Stimulated activated naive CD4-positive, alpha-beta T cell (primary cell): Measurements from ENCODE around the gene CACNA1I.
"Not testable (repeated sequence)": the region's sequence is repeated elsewhere in the genome, so short reads cannot be mapped to it uniquely, and the experiment has no call there.

Experiments
- DNase-seq, 6 experiments: peaks; one replicate each; lab custom pipeline; 2025; lab: John Stamatoyannopoulos, UW

CACNA1I gene

DNA sequence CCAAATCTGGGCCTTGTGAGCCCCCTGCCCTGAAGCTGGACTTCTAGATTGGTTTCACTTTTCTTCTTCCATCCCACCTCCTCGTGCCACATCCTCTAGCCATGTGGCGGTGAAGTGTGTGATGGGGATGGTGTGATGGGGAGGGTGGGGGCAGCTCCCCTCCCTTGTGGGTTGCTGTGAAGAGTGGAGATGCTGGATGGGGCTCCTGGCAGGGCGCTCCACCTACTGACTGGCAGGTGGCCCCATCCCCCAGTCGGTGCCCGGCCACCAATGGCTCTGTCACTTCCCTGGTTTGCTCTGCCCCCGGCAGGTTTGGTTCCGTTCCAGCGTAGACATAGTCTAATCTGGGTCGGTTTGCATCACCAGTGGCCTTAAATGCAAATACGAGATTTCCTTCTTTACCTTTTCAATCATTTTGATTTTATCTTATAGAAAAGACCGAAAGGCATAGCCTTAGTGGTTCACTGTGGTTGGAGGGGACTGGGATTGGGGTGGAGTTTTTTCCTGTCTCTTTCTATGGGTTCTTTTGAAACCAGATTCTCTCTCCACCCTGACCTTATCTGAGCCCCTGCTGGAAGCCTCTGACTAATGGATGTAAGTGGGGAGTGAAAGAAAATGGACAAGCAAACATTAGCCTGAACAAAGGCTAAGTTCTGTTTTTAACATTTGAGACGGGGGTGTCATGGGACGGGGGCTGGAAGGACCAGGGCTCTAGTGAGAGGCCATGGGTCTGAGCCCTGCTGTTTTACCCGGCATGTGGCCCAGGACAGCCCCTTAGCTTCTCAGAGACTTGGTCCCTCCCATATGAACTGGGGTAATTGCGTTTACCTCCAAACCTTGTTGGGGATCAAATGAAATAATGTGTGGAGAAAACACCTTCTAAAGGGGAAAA lies 149.3 kb downstream of the CACNA1I start:
- no peak for DNase-seq

DNA sequence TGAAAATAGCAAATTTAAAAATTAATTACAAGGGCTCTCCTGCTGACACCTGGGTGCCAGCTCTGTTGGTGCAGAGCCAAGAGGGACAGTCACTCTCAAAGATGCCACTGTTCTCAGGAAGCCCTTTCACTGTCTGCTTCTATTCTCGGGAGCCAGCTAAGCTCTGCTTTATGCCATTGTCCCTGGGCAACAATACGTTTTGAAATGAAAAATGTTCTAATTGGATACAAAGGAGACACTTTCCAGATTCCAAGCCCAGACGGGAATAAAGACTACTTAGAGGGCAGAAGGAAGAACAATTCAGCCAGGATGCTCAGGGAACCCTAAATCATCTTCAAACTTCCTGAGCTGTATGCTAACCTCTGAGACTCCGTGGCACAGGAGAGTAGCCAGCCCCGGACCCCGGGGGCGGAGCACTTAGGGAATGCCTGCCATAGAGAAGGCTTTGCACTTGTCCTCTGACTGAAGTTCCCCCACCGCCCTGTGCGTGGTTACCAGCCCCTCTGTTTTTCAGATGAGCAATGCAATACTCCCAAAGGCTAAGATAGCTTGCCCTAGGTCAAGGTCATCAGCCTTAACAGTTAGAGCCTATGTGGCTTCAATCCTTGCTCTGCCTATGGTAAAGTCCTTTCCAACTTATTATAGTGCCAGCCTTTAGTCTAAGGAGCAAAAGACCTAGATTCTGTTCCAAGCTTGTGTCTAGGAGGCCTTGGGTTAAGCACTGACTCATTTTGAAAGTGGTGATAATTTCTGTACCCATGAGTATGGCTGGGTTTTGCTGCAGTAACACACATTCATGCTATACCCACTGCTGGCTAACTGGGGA lies 150.9 kb downstream of the CACNA1I start:
- no peak for DNase-seq

DNA sequence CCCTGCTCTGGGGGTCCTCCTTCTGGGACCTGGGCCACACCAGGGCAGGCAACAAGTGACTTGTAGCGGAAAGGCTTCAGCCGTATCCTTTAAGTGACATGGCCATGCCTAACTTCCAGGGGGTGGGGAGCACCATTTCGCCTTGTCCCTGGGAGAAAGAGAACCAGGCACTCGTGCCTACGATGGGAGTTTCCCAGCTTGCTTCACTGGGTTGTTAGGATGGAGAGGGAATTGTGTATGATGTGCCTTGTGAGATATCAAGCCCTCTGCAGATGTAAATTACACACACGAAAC lies 151.4 kb downstream of the CACNA1I start:
- DNase-seq, result no peak

DNA sequence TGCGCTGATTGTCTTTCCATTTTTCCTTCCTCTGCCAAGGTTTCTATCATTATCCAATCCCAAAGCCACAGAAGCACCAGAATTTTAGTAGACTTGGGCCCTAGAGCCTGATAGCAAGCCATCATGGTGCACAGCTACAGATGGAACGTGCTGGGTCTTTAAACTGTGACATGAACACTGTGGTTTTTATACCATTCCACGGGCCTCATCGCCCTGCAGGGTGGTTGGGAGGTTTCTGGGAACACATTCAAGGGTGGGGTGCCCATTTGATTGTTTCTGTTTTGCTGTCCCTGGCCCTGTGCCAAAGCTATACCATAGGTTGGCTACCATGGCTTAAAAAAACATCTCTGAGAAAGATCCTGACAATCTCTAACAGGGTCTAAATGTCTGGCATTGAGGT lies 151.9 kb downstream of the CACNA1I start:
- DNase-seq, result no peak

DNA sequence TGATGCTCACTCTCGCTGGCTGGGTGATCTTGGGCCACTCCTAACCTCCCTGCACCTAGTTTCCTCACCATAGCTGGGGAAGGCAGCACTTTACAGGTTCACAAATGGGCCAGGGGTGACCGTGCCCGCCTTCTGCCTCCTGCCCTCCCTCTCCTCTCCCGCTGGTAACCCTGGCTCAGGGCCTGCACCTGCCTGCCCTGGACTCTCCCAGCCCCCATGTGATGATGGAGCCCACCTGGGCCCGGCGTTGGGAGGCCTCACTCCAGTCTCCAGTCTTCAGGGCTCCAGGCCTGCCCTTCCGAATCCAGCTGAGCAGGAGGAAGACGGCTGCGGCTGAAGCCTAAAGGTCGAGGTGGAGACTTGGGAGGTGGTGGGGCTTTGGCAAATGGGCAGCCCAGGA lies 152.9 kb downstream of the CACNA1I start:
- DNase-seq, result no peak

DNA sequence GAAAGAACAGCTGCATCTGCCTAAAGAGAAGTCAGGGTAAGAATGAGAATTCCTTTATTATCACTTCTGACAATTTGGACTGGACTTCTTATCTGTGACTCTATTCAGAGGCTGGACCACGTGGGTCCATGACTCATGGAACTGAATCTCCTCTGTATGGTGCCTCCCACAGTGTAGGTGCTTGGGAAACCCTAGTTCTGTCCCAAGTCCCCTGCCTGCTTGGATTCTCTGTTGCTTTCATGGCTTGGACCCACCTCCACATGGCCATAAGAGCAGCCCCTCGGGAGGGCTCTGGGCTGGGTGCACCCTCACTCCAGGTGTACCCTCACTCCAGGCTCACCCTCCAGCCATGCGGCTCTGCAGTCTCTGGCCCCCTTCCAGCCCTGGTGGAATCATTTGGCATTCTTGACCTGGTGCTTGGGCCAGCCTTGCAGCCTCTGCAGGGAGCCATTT lies 153.4 kb downstream of the CACNA1I start:
- no peak for DNase-seq

DNA sequence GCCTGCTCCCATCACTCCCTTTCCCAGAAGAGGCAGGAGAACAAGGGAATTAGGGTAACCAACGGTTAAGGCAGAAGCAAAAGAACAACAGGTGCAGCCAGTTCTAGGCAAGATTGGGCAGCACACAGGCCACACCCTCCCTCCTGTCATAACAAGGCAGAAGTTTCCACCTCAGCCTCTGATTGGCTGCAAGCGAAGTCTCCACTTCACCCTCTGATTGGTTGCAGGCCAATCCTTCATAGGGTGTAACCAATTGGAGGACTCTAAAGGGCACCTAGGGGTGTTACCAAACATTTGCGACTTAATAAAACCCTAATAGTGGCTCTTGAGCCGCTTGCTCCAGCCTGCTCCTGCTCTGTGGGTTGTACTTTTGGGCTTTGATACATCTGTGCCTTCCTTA lies 153.8 kb downstream of the CACNA1I start:
- no peak for DNase-seq

DNA sequence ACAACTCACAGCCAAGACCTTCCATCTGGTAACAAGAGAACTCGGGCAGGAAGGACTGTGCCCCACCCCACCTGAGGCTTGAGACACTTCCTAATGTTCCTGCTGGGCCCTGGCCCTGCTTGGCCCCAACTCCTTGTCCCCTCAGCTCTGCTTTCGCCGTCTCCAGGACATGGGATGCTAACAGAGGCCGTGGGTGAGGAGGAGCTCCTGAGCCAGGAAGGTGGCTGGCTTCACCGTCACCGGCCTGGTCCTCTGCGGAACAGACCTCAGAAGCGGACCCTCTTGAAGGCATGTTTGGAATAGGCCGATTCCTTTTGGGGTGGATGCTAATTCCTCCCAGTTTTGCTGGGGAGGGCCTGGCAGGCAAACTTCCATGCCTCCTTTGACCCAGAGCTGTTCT lies 154.3 kb downstream of the CACNA1I start:
- DNase-seq, result no peak

DNA sequence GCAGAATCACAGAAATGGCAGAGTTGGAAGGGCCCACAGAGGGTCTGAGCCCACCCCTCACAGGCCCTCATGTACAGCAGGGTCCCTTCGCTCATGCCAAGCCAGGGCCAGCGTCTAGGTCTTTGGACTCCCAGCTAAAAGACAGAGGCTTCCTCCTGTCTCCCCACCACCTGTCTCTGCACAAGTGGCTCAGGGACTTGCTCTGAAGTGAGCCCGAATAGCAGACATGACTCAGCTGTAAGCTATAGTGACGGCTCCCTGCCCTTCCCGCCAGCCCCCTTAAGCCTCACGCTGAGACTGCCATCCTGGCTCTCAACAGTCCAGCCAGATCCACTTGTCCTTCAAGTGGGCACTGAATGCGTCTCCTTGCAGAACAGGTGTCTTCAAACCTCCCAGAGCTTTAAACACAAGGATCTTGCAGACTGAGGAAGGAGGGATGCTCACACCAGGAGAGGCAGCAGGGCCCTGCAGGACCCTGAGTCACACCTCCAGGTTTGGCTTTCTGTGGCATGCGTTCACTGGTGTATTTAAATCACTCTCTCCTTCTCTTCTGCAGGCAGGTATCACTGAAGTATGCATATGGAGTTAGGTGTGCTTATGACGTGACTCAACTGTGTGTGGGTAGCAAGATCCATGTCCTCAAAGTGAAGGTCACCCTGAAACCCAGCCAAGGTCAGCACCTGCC lies 154.9 kb downstream of the CACNA1I start:
- no peak for DNase-seq

DNA sequence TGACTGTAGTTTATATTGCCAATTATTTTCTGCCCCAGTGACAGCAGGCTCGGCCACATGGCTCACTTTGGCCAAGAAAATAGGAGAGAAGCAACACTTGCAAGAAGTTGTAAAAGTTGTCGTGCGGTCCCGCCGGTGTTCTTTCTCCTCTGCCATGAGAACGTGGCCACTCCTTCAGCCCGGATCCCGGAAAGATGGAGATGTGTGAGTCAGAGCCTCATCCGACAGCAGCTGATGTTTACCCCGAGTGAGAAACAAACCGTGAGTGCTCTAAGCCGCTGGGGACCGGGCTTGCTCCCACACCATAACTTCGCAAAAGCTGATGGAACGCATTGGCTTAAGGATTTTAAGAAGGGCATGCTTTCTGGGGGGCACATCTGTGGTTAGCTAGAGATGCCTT lies 157.0 kb downstream of the CACNA1I start:
- DNase-seq, result no peak

DNA sequence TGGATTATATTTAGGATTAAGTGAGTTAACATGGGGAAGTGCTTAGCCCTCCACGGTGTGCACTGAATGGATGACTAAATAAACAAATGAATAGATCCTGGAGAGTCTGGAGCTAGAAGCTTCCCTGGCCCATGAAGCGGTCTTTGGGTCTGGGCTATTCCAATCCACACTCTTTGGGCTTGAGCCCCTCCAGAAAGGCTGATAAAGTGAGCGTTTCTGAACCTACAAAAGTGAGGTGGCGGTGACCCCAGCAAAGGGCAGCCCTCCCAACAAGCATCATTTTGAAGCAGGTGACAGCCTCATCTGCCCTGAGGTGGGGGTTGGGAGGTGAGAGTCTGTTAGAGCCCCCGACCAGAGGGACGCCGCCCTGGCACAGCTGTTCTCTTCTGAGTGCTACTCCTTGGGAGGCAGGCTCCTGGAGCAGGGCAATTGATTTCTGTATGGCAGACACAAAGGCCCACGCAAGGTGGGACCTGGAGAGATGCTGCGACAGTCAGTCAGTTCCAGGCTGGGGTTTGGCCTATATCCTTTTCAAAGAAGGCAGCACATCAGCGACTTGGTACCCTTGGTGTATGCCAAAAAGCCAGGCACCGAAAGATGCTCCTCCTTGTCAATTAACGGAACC lies 157.8 kb downstream of the CACNA1I start:
- DNase-seq, result no peak

DNA sequence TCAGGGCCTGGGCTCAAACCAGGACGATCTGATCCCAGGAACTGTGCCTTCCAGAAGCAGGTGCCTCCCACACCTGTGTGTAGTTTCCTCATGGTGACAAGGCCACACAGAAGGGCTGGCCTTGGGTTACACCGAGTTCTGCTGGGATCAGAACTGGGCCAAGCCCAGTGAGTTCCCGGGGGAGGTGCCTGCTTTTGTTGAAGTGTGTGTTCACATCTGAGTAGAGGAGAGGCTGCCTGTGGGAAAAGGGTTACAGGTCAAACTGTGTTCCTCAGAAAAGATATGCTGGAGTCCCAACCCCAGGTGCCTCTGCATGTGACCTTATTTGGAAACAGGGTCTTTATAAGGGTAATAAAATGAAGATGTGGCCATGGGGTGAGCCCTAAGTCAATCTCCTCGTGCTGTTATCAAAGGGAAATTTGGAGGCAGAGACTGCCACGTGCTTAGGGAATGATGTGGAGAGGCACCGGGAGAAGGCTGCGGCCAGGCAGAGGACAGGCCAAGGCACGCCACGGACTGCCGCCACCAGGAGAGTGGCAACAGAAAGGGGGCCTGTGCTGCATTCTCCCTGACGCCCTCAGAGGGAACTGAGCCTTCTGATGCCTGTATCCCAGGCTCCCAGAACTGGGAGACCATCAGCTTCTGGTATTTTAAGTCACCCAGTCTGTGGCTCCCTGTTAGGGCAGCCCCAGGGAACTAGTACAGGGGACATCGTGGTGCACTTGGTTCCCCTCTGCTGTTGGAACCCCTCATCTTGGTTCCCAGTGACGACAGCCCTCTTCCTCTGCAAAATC lies 158.8 kb downstream of the CACNA1I start:
- no peak for DNase-seq

DNA sequence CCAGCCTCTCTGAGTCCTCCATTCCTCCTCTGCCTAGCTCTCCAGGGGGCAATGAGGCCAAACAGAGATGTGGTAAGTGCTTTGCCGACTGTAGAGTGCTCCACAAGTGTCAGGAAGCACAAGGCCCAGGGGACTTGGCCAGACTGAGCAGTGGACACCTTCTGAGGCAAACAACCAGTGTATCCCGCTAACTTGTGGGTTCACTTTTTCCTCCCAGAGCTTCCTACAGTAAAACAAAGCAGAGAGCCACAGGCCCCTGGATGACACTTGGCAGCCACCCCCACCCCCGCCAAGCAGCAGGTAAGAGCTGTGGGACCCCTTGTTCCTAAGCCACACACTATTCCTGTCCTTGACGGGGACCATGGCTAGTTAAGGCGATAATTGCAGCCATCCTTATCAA lies 160.9 kb downstream of the CACNA1I start:
- no peak for DNase-seq

DNA sequence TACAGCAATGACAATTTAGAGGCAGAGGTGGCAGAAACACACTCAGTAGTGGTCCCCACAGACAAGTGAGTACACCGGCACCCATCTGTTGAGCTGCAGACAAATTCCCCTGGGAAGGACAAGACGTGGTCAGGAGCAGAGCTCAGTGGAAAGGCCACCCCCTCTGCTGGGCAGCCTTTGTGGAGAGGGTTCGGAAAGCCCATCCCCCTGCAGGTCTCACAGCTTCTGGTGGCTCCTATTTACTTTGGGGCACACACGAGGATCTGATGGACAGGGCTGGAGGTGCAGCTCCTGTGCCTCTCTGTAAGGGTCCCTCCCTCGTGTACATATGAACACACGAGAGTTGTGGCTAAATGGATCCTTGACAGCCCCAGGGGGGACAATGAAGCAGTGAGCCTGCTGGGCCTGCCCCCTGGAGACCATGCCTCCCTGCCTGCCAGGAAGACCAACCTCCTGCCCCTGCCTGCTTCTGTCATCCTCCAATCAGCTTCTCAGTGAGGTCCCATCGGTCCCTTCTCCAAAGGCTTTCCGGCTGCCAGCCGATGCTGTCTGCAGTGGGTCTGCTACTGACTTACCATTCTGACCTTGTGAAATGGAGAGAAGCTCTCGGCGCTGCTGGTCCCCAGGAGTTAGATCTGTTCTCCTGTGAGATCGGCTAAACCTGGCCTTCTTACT lies 161.5 kb downstream of the CACNA1I start:
- DNase-seq, result no peak

DNA sequence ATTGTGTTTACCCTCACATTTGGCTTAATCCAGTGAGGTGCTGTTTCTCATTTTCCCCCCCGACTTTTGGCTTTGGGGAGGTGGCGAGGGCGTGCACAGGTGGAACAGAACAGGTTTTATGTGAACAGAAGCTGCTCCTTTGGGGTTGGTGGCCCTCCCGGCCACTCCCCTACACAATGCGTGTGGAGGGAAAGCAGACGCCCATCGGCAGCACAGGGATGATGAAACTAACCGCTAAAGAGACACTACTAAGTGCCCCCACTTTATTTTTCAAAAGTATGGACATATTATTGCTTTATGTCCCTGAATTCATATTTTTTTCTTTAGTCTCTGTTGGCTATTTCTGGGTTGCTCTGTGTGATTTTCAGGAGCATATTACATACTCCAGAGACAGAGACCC lies 162.1 kb downstream of the CACNA1I start:
- DNase-seq, result no peak

DNA sequence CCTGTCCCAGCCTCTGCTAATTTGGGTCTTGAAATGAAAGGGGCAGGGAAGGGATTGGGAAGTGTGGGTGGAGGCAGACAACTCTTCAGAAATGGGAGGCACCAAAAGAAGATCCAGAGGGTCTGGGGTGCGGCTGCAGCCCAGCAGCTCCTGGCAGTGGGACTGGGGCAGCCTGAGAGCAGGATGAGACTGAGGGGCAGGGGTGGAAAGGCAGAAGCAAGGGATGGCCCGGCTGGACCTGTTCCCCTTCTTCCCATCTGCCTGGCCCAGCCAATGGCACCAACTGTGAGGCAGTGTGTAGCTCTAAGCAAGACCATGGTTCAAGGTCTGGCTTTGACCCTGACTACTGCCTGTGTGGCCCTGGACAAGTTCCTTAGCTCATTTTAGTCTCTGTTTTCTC lies 162.6 kb downstream of the CACNA1I start:
- DNase-seq, result no peak

DNA sequence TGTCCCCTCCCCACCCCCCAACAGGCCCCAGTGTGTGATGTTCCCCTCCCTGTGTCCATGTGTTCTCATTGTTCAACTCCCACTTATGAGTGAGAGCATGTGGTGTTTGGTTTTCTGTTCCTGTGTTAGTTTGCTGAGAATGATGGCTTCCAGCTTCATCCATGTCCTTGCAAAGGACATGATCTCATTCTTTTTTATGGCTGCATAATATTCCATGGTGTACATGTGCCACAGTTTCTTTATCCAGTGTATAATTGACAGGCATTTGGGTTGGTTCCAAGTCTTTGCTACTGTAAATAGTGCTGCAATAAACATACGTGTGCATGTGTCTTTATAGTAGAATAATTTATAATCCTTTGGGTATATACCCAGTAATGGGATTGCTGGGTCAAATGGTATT lies 163.5 kb downstream of the CACNA1I start:
- not testable (repeated sequence) for DNase-seq

DNA sequence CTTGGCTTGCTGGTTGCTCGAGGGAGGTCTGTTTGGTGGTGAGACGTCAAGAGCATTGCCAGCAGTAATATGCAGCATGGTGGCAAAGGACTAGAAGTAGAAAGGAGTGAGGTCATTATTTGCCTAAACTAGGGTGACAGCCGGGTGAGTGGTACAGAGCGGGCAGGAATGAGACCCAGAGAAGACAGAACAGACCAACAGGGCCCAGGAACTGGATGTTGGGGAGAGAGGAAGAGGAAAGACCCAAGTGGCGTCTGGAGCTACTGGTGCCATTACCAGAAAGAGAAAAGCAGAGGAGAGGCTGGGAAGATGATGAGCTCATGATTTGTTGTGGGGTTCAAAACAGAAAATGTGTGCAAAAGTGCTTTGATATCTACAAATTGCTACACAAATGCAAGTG lies 164.3 kb downstream of the CACNA1I start:
- DNase-seq, result no peak

DNA sequence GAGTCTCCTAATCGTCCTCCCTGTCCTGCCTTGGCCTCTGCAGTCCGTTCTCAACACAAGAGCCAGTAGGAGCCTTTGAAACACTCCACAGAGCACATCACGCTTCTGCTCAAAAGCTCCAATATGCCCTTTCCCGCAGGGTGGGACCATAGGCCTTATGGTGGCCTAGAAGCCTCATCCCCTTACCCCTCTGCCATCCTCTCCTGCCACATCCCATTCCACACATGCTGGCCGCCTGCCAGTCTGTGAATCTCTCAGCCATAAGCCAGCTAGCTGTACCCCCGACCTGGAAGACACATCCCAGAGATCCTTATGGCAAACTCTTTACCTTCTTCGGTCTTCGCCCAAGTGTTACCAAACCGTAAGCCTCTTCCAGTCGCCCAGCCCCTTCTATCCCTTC lies 165.2 kb downstream of the CACNA1I start:
- DNase-seq, result no peak

DNA sequence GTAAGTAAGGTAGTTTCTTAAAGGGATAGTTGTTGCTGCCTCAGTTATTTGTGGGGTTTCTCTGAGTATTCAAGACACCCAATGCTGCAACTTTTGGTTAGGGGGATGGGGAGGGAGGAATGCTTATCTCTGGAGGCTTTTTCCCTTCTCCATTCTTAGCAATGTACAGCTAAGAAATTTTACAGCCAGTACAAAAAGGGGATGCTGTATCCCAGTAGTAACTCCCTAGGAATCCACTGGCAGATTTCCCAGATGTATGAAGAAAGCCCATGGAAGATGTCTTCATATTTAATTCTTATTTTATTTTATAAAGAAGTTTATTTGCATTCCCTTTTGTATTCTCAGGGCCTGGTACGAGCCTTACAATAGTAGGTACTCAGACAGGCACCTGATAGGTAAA lies 168.2 kb downstream of the CACNA1I start:
- no peak for DNase-seq
